Measurements from ENCODE around the gene CA11.

- TF ChIP-seq CTCF (IDR thresholded peaks at IDR 0.05) (no peak), POLR2A (IDR thresholded peaks at IDR 0.05) (no peak), POLR2AphosphoS5 (IDR thresholded peaks at IDR 0.05) (no peak)
Observed at GRCh38 chr19:48650974-48651682, 5.1 kb upstream of the CA11 start.

All from prostate gland (tissue), 2 donors.